Hepatocyte (in vitro differentiated cells): ENCODE measurements around the gene CALY.

Experiments used
- CTCF ChIP-seq: fragments of 200-600 bp; sonication (generic); IDR thresholded peaks from 2 replicates; pipeline ENCODE4 v1.5.1; 2016; ENCODE audit warnings: antibody characterized with exemption, mild to moderate bottlenecking; ENCODE audit not compliant: poor library complexity
- EZH2 ChIP-seq: fragments of 200-600 bp; sonication (generic); IDR thresholded peaks from 2 replicates; pipeline ENCODE4 v1.6.1; 2016; ENCODE audit warnings: antibody characterized with exemption, mild to moderate bottlenecking, borderline replicate concordance
- EZH2phosphoT487 ChIP-seq: fragments of 200-600 bp; sonication (generic); IDR thresholded peaks from one replicate; pipeline ENCODE4 v1.6.1; 2018; ENCODE audit warnings: antibody characterized with exemption, mild to moderate bottlenecking, low read depth, moderate library complexity; ENCODE audit not compliant: unreplicated experiment, severe bottlenecking

- TF ChIP-seq CTCF (no peak), EZH2phosphoT487 (no peak), EZH2 (no peak)
These were observed 22.9 kb upstream of the CALY start for GRCh38 chr10:133359554-133359971.
